SK-N-MC (cell line): ENCODE measurements around the gene PHB1.

Experiments
- EZH2 ChIP-seq: fragments of 200-600 bp; sonication (generic); IDR thresholded peaks from one replicate; pipeline ENCODE4 v1.6.1; 2017; ENCODE audit warnings: antibody characterized with exemption
- FOXP2 ChIP-seq: optimal IDR thresholded peaks from 2 replicates; pipeline ENCODE3; 2011; ENCODE audit warnings: mild to moderate bottlenecking, moderate library complexity; ENCODE audit not compliant: insufficient read depth; ENCODE audit errors: extremely low read length, control extremely low read depth
- POLR2AphosphoS5 ChIP-seq: IDR thresholded peaks from 2 replicates; pipeline ENCODE4 v1.6.1; 2012; ENCODE audit warnings: mild to moderate bottlenecking, low read depth, low read length, borderline replicate concordance

DNA sequence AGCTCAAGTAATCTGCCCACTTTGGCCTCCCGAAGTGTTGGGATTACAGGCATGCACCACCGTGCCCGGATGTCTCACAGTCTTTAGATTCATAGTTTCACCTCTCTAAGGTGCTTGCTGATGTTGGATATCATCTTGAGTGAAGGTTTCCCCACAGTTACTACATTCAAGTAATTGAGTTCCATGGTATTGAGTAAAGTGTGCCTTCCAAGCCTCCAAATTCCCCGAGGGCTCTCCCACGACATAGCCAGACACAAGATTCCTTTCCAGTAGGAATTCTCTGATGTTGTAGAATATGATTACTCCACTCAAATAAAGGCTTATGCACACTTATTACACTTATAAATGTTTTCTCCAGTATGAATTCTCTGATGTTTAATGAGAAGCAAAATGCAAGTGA, 36.4 kb downstream of the PHB1 start:
- TF ChIP-seq EZH2 (no peak), POLR2AphosphoS5 (no peak), FOXP2 (no peak)
